Measurements from ENCODE around the gene MBD1.

The MBD1 gene, protein sequence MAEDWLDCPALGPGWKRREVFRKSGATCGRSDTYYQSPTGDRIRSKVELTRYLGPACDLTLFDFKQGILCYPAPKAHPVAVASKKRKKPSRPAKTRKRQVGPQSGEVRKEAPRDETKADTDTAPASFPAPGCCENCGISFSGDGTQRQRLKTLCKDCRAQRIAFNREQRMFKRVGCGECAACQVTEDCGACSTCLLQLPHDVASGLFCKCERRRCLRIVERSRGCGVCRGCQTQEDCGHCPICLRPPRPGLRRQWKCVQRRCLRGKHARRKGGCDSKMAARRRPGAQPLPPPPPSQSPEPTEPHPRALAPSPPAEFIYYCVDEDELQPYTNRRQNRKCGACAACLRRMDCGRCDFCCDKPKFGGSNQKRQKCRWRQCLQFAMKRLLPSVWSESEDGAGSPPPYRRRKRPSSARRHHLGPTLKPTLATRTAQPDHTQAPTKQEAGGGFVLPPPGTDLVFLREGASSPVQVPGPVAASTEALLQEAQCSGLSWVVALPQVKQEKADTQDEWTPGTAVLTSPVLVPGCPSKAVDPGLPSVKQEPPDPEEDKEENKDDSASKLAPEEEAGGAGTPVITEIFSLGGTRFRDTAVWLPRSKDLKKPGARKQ

GRCh38 chr18:50281295-50281971 is at the start of gene MBD1:
Gene MBD1 (minus strand): TSS chr18:50281523. CDS start chr18:50279992, 1,531 bp downstream.
- H3K4me1 ChIP-seq (ENCODE audit: control insufficient read depth, insufficient read depth, low read length): no peaks in the 10 kb centered on the region
- peak within 1 kb of the TSS; percentile 95 for H3K4me3 ChIP-seq (ENCODE audit: low read depth, low read length)
- H3K9me3 ChIP-seq (ENCODE audit: control insufficient read depth, insufficient read depth, low read length): no peaks in the 10 kb centered on the region
- peak within 1 kb of the TSS; percentile 92 for H3K27ac ChIP-seq (ENCODE audit: low read depth, low read length)
- peak within 1 kb of the TSS; percentile 24 for H3K9ac ChIP-seq (ENCODE audit: low read depth, low read length)
- H3K36me3 ChIP-seq (ENCODE audit: control insufficient read depth, insufficient read depth, low read length): peaks cover 64% of the 10 kb centered on the region
- no peaks in the 10 kb centered on the region for H3K27me3 ChIP-seq (ENCODE audit: control insufficient read depth, insufficient read depth, low read length)

DNA sequence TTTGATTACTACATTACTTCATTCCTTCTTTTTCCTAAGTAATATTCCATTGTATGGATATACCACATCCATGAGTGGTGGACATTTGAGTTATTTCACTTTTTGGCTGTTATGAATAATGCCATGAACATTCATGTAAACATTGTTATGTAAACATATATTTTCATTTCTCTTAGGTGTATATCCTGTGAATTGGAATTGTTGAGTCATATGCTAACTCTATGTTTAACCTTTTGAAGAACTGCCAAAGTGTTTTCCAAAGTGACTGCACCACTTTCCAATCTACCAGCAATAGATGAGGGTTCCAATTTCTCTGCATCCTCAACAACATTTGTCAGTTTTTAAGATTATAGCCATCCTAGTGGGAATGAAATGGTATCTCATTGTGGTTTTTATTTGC is 48.9 kb upstream of the MBD1 start:
- no peaks in the 10 kb centered on the region for H3K9me3 ChIP-seq (ENCODE audit: control insufficient read depth, insufficient read depth, low read length)
- H3K27me3 ChIP-seq (ENCODE audit: control insufficient read depth, insufficient read depth, low read length): no peaks in the 10 kb centered on the region
- H3K27ac ChIP-seq (ENCODE audit: low read depth, low read length): no peak overlapping the region
- H3K4me3 ChIP-seq (ENCODE audit: low read depth, low read length): no peak overlapping the region
- H3K9ac ChIP-seq (ENCODE audit: low read depth, low read length): no peak overlapping the region
- H3K4me1 ChIP-seq (ENCODE audit: control insufficient read depth, insufficient read depth, low read length): no peaks in the 10 kb centered on the region
- no peaks in the 10 kb centered on the region for H3K36me3 ChIP-seq (ENCODE audit: control insufficient read depth, insufficient read depth, low read length)

DNA sequence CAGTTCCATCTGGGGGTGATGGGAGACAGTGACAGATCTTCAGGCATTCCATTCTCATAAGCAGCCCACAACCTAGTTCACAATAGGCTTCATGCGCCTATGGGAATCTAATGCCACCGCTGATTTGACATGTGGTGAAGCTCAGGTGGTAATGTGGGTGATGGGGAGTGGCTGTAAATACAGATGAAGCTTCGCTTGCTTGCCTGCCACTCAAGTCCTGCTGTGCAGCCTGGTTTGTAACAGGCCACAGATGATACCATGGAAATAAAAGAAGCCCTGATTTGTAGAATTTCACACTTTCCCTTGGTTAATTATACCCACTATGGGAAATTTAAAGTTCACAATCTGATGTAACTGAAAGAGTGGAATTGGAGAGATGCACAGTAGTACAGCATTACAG is 46.7 kb upstream of the MBD1 start:
- no peak overlapping the region for H3K9ac ChIP-seq (ENCODE audit: low read depth, low read length)
- H3K4me3 ChIP-seq (ENCODE audit: low read depth, low read length): no peak overlapping the region
- H3K4me1 ChIP-seq (ENCODE audit: control insufficient read depth, insufficient read depth, low read length): no peaks in the 10 kb centered on the region
- no peaks in the 10 kb centered on the region for H3K27me3 ChIP-seq (ENCODE audit: control insufficient read depth, insufficient read depth, low read length)
- H3K27ac ChIP-seq (ENCODE audit: low read depth, low read length): no peak overlapping the region
- no peaks in the 10 kb centered on the region for H3K9me3 ChIP-seq (ENCODE audit: control insufficient read depth, insufficient read depth, low read length)
- H3K36me3 ChIP-seq (ENCODE audit: control insufficient read depth, insufficient read depth, low read length): no peaks in the 10 kb centered on the region

DNA sequence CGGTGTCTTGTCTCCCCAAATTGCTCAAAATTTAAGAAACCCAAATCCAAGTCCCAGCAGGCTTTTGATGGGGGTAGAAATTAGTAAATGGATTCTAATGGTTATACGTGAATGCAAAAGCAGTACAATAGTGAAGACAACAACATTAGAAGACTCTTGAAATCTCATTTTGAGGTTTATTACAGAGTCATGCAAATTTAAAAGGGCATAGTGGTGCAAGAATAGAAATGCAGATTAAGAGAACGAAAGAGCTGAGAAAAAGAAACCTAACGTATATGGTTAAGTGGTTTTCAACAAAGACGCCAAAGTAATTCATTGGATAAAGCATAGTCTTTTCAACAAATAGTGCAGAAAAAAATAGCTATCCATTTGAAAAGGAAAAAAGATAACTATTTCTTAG is 39.4 kb upstream of the MBD1 start:
- Histone ChIP-seq H3K36me3 (ENCODE audit: control insufficient read depth, insufficient read depth, low read length) (no peaks in the 10 kb centered on the region), H3K9ac (ENCODE audit: low read depth, low read length) (no peak overlapping the region), H3K27ac (ENCODE audit: low read depth, low read length) (no peak overlapping the region), H3K4me3 (ENCODE audit: low read depth, low read length) (no peak overlapping the region), H3K4me1 (ENCODE audit: control insufficient read depth, insufficient read depth, low read length) (peaks cover 15% of the 10 kb centered on the region), H3K9me3 (ENCODE audit: control insufficient read depth, insufficient read depth, low read length) (no peaks in the 10 kb centered on the region), H3K27me3 (ENCODE audit: control insufficient read depth, insufficient read depth, low read length) (no peaks in the 10 kb centered on the region)

DNA sequence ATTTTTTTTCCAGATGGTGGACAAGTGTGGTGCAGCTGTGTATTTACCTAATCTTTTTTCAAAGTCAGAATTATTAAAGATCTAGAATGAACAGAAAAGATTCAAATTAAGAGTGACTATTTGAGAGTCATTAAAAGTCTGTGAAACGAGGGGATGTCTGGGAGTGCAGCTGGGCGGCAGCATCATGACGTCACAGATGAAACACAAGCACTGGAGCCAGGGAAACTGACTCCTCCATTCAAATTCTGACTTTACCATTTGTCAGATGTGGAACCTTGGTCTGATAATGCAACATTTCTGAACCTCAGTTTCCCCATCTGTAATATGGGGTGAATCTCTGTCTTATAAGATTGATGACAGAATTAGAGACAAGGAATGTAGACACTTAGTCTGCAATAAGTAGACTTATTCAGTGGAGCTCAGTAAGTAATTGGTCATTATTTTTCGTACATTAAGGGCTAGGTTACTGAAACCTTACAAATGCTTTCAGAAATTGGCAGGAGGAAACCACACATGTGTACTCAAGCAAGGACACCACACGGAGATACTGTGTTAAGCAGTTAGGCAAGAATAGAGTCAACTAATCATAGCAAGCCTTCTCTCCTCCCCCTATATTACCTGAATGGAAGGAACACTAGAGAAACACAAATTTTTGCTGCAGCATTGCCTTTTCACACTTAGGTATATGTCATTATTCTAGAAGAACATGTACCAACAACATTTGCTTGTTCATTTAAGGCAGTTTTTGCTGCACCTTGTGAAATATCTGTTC is 34.0 kb upstream of the MBD1 start:
- Histone ChIP-seq H3K4me1 (ENCODE audit: control insufficient read depth, insufficient read depth, low read length) (peaks cover 4% of the 10 kb centered on the region; the same call in 1 of the 2 replicates), H3K9me3 (ENCODE audit: control insufficient read depth, insufficient read depth, low read length) (no peaks in the 10 kb centered on the region), H3K36me3 (ENCODE audit: control insufficient read depth, insufficient read depth, low read length) (no peaks in the 10 kb centered on the region), H3K9ac (ENCODE audit: low read depth, low read length) (no peak overlapping the region), H3K27me3 (ENCODE audit: control insufficient read depth, insufficient read depth, low read length) (0 out of 2 replicates have a peak, but pooled peaks cover 2% of the 10 kb centered on the region), H3K4me3 (ENCODE audit: low read depth, low read length) (no peak overlapping the region), H3K27ac (ENCODE audit: low read depth, low read length) (no peak overlapping the region)

GRCh38 chr18:50313873-50314460 is 32.6 kb upstream of the MBD1 start:
- Histone ChIP-seq H3K4me3 (ENCODE audit: low read depth, low read length) (no peak overlapping the region), H3K4me1 (ENCODE audit: control insufficient read depth, insufficient read depth, low read length) (no peaks in the 10 kb centered on the region), H3K27ac (ENCODE audit: low read depth, low read length) (no peak overlapping the region)

DNA sequence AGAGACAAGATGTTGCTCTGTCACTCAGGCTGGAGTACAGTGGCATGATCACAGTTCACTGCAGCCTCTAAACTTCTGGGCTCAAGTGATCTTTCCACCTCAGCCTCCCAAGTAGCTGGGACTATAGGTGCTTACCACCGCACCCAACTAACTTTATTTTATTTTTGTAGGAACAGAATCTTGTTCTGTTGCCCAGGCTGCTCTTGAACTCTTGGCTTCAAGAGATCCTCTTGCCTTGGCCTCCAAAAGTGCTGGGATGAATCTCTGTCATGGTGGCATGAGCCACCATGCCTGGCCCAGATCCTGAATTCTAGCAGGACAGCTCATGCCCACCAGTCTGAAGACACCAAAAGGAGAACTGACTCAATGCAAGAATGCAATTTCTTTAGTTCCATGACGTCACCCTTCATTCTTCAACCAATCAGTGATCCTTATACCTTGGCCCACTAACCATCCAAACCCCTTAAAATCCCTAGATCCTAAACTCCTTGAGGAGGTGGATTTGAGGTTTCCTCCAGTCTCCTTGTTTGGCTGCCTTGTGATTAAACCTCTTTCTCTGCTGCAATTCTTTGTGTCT is 31.8 kb upstream of the MBD1 start:
- Histone ChIP-seq H3K4me1 (ENCODE audit: control insufficient read depth, insufficient read depth, low read length) (no peaks in the 10 kb centered on the region), H3K9ac (ENCODE audit: low read depth, low read length) (no peak overlapping the region)

More at GRCh38 chr18:50313873-50314460, 32.6 kb upstream of the MBD1 start:
- no peak overlapping the region for H3K9ac ChIP-seq (ENCODE audit: low read depth, low read length)
- H3K9me3 ChIP-seq (ENCODE audit: control insufficient read depth, insufficient read depth, low read length): no peaks in the 10 kb centered on the region
- H3K36me3 ChIP-seq (ENCODE audit: control insufficient read depth, insufficient read depth, low read length): no peaks in the 10 kb centered on the region
- 0 out of 2 replicates have a peak, but pooled peaks cover 2% of the 10 kb centered on the region for H3K27me3 ChIP-seq (ENCODE audit: control insufficient read depth, insufficient read depth, low read length)

DNA sequence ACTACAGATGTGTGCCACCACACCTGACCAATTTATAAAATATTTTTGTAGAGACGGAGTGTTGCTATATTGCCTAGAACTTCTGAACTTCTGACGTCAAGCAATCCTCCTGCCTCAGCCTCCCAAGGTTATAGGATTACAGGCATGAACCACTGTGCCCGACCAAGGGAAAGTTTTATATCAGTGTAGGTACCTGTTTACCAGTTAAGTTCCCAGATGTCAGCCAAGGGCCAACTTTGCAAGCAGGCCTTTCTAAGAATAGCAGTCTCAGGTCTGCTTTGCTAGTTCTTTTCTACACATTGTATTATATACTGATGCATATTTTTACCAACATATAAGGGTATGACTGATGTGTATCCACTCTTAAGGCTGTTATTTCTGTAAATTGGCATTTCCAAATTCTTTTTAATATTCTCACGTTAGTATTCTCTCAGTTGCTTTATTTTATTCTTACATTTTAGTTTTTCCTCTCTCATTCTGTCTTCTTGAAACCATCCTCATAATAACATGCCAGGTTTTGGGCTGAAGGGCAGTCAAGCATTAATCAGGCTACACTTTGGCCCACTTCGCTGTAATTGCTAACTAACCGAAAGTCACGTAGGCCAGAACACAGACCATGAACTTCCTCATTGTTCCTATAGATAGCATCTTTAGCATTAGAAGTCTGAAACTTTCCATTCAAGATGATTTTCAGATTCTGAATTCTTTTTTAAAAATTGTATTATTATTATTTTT is 31.1 kb upstream of the MBD1 start:
- Histone ChIP-seq H3K9ac (ENCODE audit: low read depth, low read length) (no peak overlapping the region), H3K27ac (ENCODE audit: low read depth, low read length) (no peak overlapping the region), H3K9me3 (ENCODE audit: control insufficient read depth, insufficient read depth, low read length) (no peaks in the 10 kb centered on the region), H3K4me3 (ENCODE audit: low read depth, low read length) (no peak overlapping the region), H3K27me3 (ENCODE audit: control insufficient read depth, insufficient read depth, low read length) (peaks cover 10% of the 10 kb centered on the region), H3K36me3 (ENCODE audit: control insufficient read depth, insufficient read depth, low read length) (no peaks in the 10 kb centered on the region), H3K4me1 (ENCODE audit: control insufficient read depth, insufficient read depth, low read length) (no peaks in the 10 kb centered on the region)

More for the DNA sequence above, 31.8 kb upstream of the MBD1 start:
- H3K27ac ChIP-seq (ENCODE audit: low read depth, low read length): no peak overlapping the region
- peaks cover 7% of the 10 kb centered on the region for H3K27me3 ChIP-seq (ENCODE audit: control insufficient read depth, insufficient read depth, low read length)
- no peaks in the 10 kb centered on the region for H3K36me3 ChIP-seq (ENCODE audit: control insufficient read depth, insufficient read depth, low read length)
- no peak overlapping the region for H3K4me3 ChIP-seq (ENCODE audit: low read depth, low read length)
- H3K9me3 ChIP-seq (ENCODE audit: control insufficient read depth, insufficient read depth, low read length): no peaks in the 10 kb centered on the region

- H3K36me3 ChIP-seq (ENCODE audit: control insufficient read depth, insufficient read depth, low read length): no peaks in the 10 kb centered on the region
- H3K27me3 ChIP-seq (ENCODE audit: control insufficient read depth, insufficient read depth, low read length): peaks cover 15% of the 10 kb centered on the region
- no peak overlapping the region for H3K27ac ChIP-seq (ENCODE audit: low read depth, low read length)
- no peak overlapping the region for H3K4me3 ChIP-seq (ENCODE audit: low read depth, low read length)
- no peaks in the 10 kb centered on the region for H3K4me1 ChIP-seq (ENCODE audit: control insufficient read depth, insufficient read depth, low read length)
- H3K9me3 ChIP-seq (ENCODE audit: control insufficient read depth, insufficient read depth, low read length): no peaks in the 10 kb centered on the region
- no peak overlapping the region for H3K9ac ChIP-seq (ENCODE audit: low read depth, low read length)
Observed at GRCh38 chr18:50311650-50312049, 30.3 kb upstream of the MBD1 start.
